ENCODE results near the gene RPN2.
A peak's percentile ranks its signal among the peaks of the same experiment; 100 is the strongest.

RPN2 gene

DNA sequence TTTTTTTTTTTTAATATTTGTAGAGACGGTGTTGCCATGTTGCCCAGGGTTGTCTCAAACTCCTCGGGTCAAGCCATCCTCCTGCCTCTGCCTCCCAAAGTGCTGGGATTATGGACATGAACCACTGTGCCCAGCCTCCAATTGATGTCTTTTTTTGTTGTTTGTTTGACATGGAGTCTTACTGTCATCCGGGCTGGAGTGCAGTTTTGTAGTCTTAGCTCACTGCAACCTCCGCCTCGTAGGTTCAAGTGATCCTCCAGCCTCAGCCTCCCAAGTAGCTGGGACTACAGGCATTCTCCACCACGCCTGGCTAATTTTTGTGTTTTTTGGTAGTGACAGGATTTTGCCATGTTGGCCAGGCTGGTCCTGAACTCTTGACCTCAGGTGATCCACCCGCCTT is 9.7 kb downstream of the RPN2 start:
- DNase-seq: no peak

- no peak for DNase-seq
These were observed 10.4 kb downstream of the RPN2 start for GRCh38 chr20:37189416-37190016.

DNA sequence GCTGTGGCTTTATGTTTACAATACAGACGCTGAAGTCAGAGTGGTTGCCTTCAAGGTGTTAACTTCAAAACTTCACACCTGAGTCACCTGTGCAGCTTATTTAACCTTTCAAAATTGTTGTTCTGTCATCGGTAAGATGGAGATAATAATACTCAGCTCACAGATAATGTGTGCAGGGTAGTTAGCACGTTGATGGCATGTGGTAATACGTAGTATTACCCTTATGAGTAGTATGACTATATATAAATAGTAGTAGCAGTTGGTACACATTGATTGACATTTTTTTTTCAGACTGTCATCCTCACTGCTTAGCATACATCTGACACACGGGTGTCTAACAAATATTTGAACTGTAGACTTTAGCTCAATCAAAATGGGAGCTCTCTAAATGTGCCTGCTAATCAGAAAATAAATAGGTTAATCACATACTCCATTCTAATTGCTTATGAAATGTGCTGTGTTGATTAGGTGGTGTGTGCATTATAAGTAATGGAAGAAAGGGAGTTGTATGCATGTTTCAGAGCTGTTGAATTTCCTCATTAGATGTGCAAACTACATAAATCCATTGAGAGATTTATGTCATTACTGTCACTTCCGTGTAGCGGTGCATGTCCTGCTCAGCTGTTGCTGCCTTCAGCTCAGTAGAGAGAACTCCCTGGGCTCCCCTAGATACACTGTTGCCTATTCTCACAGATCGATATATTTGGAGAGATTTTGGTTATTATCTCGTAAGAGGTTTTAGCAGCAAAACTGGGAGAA is 11.4 kb downstream of the RPN2 start:
- DNase-seq: no peak

- peak; percentile 58 for DNase-seq
These were observed 13.2 kb downstream of the RPN2 start for GRCh38 chr20:37192137-37192854.

- no peak for DNase-seq
These were observed 14.1 kb downstream of the RPN2 start for GRCh38 chr20:37193226-37193625.

GRCh38 chr20:37193821-37194220 is 14.7 kb downstream of the RPN2 start:
- DNase-seq: no peak

GRCh38 chr20:37194621-37195417 is 15.7 kb downstream of the RPN2 start:
- DNase-seq: no peak

DNA sequence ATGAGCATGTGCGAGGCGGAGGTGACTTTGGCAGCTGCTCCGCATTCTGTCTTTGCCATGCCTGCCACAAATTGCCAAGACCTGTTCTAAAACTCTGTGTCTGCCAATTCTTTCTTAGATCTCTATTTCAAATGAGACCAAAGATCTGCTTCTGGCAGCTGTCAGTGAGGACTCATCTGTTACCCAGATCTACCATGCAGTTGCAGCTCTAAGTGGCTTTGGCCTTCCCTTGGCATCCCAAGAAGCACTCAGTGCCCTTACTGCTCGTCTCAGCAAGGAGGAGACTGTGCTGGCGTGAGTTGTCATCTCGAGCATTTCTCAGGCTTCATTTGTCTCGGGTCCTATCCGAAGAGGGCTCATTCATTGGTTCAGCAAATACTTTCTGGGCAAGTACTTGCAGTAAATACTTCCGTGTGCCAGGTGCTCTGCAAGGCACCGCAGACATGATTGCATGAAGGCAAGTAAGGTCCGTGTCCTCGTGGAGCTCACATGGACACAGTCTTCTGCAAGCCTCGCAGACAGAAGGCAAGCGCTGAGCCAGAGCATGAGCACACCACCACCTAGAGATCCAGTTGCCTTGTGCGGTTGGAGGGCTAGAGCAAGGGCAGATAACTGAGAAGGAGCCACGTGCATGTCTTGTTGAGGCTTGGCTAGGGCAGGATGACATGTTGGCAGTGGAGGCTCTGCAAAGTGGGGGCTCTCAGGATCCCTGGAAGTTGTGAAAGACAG is 20.0 kb downstream of the RPN2 start:
- no peak for DNase-seq

DNA sequence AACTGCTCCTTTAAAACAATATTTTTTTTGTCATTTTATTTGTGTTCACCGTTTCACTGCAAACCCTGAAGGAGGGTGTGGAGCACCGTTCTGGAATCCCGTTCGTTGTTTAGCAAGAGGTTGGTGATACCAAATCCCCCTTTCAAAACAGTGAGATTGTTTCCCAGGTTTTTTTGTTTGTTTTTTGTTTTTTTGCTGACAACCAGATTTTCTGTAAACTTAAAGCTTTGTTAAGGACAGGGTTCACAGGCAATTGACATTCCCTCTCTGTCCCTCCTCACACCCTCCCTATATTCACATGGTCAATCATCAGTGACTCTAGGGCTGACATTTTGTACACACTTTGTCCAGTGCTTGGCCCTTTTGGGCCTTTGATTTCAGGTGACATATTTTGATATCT is 21.2 kb downstream of the RPN2 start:
- DNase-seq: no peak

- no peak for DNase-seq
These were observed 22.0 kb downstream of the RPN2 start for GRCh38 chr20:37200926-37201826.

GRCh38 chr20:37201827-37202162 is 22.7 kb downstream of the RPN2 start:
- DNase-seq: no peak

DNA sequence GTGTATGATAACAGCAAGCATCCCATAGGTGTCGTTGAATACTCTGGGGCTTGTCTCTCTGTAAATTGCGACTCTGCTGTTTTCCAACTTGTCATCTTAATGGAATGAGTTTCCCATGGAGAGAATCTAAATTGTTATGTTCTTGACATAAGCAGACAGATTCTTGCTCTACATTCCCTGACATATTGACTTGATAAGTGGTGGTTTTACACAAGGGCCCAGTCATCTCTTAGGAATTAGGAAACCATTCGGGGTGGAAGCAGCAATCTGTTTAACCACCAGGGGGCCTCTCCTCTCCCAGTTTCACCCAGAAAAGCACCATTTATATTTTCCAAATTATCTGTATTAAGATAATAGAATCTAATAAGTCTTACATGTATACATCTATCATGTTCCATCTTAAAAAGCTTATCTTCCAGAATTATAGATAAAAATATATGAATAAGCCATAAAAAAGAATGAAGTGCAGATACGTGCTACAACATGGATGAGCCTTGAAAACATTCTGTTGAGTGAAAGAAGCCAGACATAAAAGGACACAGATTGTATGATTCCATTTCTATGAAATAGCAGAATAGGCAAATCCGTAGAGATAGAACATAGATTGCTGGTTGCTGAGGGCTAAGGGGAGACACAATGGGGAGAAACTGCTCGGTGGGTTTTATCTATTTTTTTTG is 23.3 kb downstream of the RPN2 start:
- DNase-seq: no peak

- no peak for DNase-seq
These were observed 24.9 kb downstream of the RPN2 start for GRCh38 chr20:37204056-37204455.

- DNase-seq: no peak
These were observed 26.0 kb downstream of the RPN2 start for GRCh38 chr20:37205130-37205529.

DNA sequence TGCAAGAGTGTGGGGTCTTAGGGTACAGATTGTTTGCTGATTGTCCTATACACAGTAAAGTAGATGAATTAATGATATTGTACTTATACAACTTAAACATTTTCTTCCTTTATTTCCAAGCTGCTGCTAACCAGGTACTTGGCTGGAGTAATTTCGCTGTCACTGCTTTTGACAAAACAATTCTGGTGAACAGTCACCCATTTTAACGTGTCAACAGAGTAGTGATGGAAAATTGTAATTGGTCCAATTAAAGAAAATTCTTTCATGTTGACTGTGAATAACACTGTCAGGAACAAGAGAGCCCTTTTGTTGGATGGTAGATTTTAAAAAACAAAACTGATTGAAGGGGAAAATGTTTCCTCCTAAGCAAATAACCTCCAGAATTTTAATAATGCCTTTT is 26.7 kb downstream of the RPN2 start:
- DNase-seq: no peak

DNA sequence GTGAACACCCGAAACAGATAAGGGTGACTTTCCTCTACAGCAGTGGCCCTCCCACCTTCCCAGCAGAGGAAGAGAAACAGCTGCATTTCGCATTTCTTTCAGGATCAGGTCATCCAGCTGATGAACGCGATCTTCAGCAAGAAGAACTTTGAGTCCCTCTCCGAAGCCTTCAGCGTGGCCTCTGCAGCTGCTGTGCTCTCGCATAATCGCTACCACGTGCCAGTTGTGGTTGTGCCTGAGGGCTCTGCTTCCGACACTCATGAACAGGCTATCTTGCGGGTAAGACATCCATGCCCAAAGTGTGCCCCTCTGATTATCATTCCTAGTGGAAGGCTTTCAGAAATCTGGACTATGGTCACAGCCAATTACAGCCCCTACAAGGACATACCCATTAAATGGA is 28.0 kb downstream of the RPN2 start:
- DNase-seq: no peak

DNA sequence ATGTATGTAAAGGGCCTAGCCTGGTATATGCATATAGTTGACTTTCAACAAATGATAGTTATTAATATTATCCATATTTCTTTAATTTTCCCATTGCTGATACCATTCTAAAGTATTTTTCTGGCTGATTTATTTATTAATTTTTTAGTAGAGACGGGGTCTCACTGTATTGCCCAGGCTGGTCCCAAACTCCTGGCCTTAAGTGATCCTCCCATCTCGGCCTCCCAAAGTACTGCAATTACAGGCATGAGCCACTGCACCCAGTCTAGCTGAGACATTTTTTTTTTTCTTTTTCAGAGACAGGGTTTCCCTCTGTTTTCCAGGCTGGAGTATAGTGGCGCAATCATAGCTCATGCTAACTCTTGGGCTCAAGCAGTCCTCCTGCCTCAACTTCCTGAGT is 30.1 kb downstream of the RPN2 start:
- DNase-seq: no peak

- DNase-seq: no peak
These were observed 30.7 kb downstream of the RPN2 start for GRCh38 chr20:37209661-37210314.

DNA sequence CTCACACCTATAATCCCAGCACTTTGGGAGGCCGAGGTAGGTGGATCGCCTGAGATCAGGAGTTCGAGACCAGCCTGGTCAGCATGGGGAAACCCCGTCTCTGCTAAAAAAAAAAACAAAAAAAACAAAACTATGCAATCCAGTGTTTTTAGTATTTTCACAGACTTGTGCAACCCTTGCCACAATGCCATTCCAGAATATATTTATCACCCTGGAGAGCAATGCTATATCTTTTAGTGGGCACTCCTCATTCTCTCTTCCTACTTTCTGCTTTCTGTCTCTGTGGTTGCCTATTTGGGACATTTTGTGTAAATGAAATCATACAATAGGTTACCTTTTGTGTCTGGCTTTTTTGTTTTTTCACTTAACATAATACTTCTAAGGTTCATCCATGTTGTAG is 39.3 kb downstream of the RPN2 start:
- DNase-seq: no peak

DNA sequence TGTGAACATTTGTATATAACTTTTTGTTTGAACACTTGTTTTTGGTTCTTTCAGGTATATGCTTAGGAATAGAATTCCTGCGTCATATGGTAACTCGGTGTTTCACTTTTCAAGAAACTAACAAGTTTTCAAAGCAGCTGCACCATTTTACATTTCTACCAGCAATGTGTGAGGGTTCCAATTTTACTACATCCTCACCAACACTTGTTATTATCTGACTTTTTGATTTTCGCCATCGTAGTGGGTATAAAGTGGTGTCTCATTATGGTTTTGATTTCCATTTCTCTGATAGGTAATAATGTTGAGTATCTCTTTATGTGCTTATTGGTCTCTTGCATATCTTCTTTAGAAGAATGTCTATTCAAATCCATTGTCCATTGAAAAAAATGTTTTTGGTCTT is 39.8 kb downstream of the RPN2 start:
- DNase-seq: no peak

All from NCI-H526 treated with DMSO at 0.1 percent for 48 hours (cell line).